ENCODE measurements around the gene ZC3H6. TPM values are rescaled to one million over a fixed set of nuclear protein-coding genes. Genes with fewer than 3 reads are reported as not detected.

ZC3H6 gene
- total and polyA plus RNA-seq, 2 of the 13 experiments (the other 11 are each of a cell fraction or from before 2014, with no cell fraction given), result 0.71 to 0.93 TPM

DNA sequence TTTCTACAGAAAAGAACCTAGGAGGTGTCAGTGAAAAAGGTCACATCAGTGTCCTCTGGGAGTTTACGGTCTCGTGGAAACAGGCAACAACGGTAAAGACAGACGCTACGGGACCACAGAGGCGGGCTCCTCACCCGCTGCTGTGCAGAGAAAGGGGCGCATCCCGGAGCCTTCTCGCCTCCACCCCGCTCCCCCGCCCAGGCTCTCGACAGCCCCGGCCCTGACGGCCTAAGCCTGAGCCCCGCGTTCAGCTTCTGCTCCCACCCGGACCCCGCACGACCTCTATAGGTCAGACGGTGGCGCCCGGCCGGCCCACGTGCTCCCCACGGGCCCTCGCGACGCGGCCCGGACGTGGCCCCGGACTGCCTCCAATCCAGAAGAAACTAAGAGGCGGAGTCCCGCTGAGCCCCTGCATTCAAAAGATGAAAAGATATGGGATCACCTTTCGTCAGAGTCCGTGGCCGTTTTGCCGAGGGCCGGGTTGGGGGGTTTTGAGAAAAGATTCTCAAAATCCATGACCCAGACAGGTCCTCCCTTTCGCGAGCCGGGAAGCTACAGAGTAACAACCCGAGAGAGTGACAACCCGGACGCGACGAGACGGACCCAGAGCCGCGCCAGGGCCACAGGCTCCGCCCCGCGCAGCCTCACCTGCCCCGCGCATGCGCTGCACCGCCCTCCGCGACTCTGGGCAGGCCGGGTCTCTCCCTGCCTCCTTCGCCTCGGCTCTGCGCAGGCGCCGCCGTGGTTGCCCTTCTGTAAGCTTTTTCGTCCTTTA is 20.7 kb upstream of the ZC3H6 start, which contains the start of gene ZC3H8 (continued):
- peak; percentile 74; the same call in 1 of the 2 replicates for TF ChIP-seq ISL2 (CRISPR knock-in tag; IDR thresholded peaks at IDR 0.05)
- TF ChIP-seq ZFX (CRISPR knock-in tag; IDR thresholded peaks at IDR 0.05; ENCODE audit: low read depth), result peak; percentile 93
- no peak for TF ChIP-seq PHF5A (CRISPR knock-in tag; IDR thresholded peaks at IDR 0.05; ENCODE audit: low read depth, unreplicated experiment)
- TF ChIP-seq, protein P1, sequence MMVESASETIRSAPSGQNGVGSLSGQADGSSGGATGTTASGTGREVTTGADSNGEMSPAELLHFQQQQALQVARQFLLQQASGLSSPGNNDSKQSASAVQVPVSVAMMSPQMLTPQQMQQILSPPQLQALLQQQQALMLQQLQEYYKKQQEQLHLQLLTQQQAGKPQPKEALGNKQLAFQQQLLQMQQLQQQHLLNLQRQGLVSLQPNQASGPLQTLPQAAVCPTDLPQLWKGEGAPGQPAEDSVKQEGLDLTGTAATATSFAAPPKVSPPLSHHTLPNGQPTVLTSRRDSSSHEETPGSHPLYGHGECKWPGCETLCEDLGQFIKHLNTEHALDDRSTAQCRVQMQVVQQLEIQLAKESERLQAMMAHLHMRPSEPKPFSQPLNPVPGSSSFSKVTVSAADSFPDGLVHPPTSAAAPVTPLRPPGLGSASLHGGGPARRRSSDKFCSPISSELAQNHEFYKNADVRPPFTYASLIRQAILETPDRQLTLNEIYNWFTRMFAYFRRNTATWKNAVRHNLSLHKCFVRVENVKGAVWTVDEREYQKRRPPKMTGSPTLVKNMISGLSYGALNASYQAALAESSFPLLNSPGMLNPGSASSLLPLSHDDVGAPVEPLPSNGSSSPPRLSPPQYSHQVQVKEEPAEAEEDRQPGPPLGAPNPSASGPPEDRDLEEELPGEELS (CRISPR knock-in tag; IDR thresholded peaks at IDR 0.05), result no peak
- TF ChIP-seq ASH2L (IDR thresholded peaks at IDR 0.05; ENCODE audit: insufficient read length, low read depth, low read length), result peak; percentile 96
- TF ChIP-seq SOX5 (CRISPR knock-in tag; IDR thresholded peaks at IDR 0.05; ENCODE audit: borderline replicate concordance), result no peak
- peak; percentile 97 for TF ChIP-seq POLR2AphosphoS5 (IDR thresholded peaks at IDR 0.05; ENCODE audit: low read depth, low read length)
- TF ChIP-seq ZNF354B (CRISPR knock-in tag; IDR thresholded peaks at IDR 0.05), result no peak
- peak; percentile 97 for TF ChIP-seq ZNF230 (CRISPR knock-in tag; IDR thresholded peaks at IDR 0.05)
- peak; percentile 84; the same call in 1 of the 2 replicates for TF ChIP-seq ZBTB8A (CRISPR knock-in tag; IDR thresholded peaks at IDR 0.05; ENCODE audit: borderline replicate concordance, low read depth)
- TF ChIP-seq NRL (CRISPR knock-in tag; IDR thresholded peaks at IDR 0.05; ENCODE audit: borderline replicate concordance), result peak; percentile 93; the same call in 1 of the 2 replicates
- TF ChIP-seq HMG20B (CRISPR knock-in tag; conservative IDR thresholded peaks at IDR 0.05), result peak; percentile 64; the same call in 1 of the 2 replicates
- no peak for TF ChIP-seq RCOR2 (CRISPR knock-in tag; IDR thresholded peaks at IDR 0.05)
- 0 out of 2 replicates have a peak, but pooled peaks have one; percentile 28 for TF ChIP-seq ZNF780A (CRISPR knock-in tag; IDR thresholded peaks at IDR 0.05)
- no peak for TF ChIP-seq ZNF672 (CRISPR knock-in tag; IDR thresholded peaks at IDR 0.05)
- TF ChIP-seq, protein P2, sequence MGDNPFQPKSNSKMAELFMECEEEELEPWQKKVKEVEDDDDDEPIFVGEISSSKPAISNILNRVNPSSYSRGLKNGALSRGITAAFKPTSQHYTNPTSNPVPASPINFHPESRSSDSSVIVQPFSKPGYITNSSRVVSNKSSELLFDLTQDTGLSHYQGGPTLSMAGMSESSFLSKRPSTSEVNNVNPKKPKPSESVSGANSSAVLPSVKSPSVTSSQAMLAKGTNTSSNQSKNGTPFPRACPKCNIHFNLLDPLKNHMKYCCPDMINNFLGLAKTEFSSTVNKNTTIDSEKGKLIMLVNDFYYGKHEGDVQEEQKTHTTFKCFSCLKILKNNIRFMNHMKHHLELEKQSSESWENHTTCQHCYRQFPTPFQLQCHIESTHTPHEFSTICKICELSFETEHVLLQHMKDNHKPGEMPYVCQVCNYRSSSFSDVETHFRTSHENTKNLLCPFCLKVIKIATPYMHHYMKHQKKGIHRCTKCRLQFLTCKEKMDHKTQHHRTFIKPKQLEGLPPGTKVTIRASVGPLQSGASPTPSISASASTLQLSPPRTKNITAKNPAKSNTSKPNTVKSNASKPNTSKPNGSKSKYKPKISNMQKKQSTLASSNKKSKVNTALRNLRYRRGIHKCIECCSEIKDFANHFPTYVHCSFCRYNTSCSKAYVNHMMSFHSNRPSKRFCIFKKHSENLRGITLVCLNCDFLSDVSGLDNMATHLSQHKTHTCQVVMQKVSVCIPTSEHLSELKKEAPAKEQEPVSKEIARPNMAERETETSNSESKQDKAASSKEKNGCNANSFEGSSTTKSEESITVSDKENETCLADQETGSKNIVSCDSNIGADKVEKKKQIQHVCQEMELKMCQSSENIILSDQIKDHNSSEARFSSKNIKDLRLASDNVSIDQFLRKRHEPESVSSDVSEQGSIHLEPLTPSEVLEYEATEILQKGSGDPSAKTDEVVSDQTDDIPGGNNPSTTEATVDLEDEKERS (CRISPR knock-in tag; IDR thresholded peaks at IDR 0.05), result peak; percentile 90; the same call in 1 of the 2 replicates
- no peak for TF ChIP-seq ZNF282 (IDR thresholded peaks at IDR 0.05; ENCODE audit: partially characterized antibody)
- no peak for TF ChIP-seq CBX2 (IDR thresholded peaks at IDR 0.05; ENCODE audit: low read depth, low read length)
- TF ChIP-seq CBX2 (CRISPR knock-in tag; IDR thresholded peaks at IDR 0.05; ENCODE audit: low read depth), result no peak
- peak; percentile 94 for TF ChIP-seq ZFP90 (CRISPR knock-in tag; IDR thresholded peaks at IDR 0.05; ENCODE audit: borderline replicate concordance)
- TF ChIP-seq FIP1L1 (IDR thresholded peaks at IDR 0.05; ENCODE audit: borderline replicate concordance, insufficient read depth, low read depth, low read length), result no peak
- TF ChIP-seq POGZ (CRISPR knock-in tag; IDR thresholded peaks at IDR 0.05), result peak; percentile 51
- 0 out of 2 replicates have a peak, but pooled peaks have one; percentile 55 for TF ChIP-seq MED13 (CRISPR knock-in tag; IDR thresholded peaks at IDR 0.05)
- TF ChIP-seq GFI1 (CRISPR knock-in tag; IDR thresholded peaks at IDR 0.05; ENCODE audit: borderline replicate concordance), result peak; percentile 24; the same call in 1 of the 2 replicates
- TF ChIP-seq ZNF530 (CRISPR knock-in tag; IDR thresholded peaks at IDR 0.05; ENCODE audit: low read depth), result no peak
- TF ChIP-seq ZNF430 (CRISPR knock-in tag; IDR thresholded peaks at IDR 0.05), result peak; percentile 85
- no peak for TF ChIP-seq POLR2AphosphoS2 (IDR thresholded peaks at IDR 0.05; ENCODE audit: low read depth, low read length)
